ENCODE results near the gene GPR157.
"Not testable (repeated sequence)": the region's sequence is repeated elsewhere in the genome, so short reads cannot be mapped to it uniquely, and the experiment has no call there.

The GPR157 gene

DNA sequence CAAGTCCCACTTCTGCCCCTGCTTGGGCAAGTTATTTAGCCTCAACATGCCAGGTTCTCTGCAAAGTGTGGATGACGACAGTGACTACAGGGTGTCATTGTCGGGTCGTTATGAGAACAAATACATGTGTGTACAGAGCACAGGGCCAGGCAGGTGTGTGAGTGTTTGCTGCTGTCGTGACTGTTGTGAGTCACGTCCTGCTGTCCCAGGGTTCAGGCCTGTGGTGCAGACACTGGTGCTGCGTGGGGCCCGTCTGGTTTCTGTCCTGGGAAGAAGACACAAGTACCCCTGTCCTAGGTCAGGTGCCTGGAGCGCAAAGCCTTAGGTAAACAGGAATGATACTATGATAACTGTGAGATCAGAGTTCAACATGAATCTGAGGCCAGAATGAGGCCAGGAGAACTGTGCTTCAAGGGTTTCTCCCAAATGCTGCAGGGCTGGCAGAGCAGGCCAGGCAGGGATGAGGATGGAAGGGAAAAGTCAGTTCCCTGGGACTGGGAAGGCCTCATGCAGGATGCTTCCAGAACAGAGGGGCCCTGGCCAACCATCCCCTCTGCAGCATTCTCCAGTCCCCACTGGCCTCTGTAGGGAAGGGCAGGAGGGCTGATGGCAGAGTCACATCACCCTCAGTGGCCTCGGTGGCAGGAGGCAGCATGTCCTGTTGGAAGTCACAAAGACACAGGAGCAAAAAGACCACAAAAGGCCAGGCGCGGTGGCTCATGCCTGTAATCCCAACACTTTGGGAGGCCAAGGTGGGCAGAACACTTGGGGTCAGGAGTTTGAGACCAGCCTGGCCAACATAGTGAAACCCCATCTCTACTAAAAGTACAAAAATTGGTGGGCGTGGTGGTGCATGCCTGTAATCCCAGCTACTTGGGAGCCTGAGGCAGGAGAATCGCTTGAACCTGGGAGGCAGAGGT lies 15.7 kb downstream of the GPR157 start:
- no peak for DNase-seq

DNA sequence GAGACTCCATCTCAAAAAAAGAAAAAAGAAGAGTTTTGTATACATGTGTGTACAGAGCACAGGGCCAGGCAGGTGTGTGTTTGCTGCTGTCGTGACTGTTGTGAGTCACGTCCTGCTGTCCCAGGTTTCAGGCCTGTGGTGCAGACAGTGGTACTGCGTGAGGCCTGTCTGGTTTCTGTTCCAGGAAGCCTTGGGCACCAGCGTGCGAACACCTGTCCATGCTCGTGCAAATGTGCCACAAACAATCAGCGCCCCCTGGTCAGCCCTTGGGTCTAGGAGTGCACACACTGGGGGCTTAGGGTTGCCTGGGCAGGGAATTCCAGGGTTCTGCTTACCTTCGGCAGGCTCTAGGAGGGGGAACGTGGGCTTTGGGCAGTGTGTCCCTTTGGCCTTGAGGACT lies 16.9 kb downstream of the GPR157 start:
- DNase-seq = no peak

DNA sequence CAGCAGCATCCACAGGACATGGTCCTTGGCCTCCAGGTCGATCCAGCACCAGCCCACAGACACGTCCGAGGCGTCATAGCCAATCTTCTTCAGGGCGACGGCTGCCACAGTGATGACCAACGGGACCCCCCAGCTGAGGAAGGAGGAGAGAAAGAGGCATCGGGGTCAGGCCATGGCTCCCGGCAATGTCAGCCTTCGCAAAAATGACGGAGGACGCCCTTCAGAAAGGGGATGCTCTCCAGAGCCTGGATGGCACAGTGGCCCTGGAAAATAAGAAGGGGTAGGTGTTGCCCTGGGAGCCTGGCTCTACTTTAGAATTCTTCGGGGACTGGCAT lies 17.6 kb downstream of the GPR157 start:
- no peak for DNase-seq

DNA sequence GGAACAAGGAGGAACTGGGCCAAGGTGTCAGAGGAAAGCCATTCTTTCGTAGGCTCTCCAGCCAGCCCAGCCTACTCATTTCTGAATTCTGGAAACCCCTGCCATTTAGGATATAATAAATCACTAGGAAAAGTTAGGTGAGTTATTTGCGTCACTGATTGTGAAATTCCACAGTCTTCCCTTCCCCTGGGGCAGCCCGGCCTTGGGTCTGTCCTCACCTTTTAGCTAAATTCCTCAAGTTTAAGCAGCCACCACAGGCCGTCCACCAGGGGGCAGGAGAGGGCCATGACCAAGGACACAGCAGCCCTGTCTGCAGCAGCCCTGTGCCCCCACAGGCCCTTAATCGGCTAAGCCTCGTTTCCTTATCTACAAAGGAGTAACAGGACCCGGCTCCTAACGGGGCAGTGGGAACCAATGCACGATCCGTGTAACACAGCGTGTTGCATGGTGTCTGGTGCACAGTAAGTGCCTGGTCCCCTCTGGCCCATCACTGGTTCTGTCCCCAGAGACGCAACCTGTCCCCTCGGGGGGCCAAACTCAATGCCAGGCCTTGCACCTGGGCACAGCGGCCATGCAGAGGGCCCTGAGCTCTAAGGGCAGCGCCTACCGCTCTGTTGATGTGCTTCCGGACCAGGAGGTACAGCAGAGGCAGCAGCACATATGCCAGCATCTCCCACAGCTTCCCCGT lies 18.1 kb downstream of the GPR157 start:
- DNase-seq = peak; percentile 92

DNA sequence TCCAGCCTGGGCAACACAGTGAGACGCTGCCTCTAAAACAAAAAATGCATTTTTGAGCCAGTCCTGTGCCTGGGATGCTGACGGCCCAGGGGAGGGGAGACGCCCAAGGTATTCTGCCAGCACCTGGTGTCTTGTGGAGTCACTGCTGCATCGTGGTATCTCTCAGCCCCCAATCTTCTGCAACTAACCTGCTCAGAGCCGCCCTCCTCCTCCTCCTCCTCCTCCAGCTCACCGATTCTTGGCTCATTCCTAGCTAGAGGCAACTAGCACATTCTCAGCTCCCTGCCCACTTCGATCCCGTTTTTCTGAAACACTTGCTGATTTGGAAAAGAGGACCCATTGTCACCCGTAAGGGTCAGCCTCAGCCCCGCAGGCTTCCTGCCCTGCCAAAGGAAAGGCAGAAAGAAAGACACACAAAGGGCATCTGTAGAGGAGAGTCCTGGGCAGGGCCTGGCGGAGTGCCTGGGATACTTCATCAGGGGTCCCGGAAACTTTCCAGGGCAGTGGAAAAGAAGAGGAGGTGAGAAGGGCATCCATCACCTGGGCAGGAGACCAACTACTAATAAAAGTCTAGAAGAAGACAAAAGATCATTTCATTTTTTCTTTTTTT lies 20.7 kb downstream of the GPR157 start:
- DNase-seq = no peak

DNA sequence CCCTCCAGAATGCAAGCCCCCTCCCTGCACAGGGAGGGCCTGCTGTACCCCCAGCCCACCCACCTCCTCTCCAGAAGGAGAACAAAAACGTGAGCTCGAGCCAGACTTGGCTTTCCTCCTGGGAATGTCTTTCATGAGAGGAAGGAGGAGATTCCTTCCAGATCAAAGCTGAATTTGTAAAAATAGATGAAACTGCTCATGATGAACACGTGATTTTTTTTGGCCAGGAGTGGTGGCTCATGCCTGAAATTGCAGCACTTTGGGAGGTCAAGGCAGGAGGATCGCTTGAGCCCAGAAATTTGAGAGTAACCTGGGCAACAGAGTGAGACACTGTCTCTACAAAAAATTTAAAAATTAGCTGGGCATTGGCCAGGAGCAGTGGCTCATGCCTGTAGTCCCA lies 21.8 kb downstream of the GPR157 start:
- no peak for DNase-seq

DNA sequence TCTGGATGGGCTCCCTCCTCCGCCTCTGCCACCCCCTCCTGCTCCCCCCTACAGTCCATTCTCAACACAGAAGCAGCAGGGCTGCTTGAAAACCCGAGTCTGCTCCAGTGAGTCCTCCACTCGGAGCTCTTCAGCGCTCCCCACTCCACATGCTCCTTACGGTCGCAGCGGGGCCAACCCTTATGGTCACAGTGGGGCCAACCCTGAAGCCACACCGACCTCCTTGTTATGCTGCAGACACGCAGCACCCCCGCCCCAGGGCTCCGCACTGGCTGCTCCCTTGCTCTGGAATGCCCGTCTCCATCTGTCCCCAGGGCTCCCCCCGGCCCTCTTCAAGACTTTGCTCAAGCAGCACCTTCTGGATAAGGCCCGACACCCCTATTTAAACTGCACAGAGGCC lies 22.6 kb downstream of the GPR157 start:
- no peak for DNase-seq

DNA sequence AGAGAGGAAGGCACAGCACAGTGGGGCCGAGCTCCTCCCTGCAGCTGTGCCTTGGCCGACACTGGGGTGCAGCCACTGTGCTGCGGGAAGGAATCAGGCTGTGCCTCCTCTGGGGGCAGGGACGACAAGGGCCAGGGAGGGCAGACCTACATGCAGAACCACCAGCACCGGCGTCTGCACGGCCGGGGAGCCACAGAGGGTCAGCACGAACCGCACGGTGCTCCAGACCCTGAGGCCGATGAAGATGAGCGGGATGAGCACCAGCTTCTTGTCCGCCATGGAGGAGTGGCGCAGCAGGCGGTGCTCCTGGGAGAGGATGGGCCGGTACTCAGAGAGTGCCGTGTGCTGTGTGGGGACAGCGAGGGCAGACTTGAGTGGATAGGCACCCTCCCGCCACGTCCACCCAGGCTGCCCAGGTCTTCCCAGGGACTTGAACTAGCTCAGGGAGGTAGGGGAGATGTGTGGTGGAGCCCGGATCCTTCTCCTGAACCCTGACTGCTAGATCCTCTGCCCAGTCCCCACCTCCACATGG lies 23.5 kb downstream of the GPR157 start:
- no peak for DNase-seq

DNA sequence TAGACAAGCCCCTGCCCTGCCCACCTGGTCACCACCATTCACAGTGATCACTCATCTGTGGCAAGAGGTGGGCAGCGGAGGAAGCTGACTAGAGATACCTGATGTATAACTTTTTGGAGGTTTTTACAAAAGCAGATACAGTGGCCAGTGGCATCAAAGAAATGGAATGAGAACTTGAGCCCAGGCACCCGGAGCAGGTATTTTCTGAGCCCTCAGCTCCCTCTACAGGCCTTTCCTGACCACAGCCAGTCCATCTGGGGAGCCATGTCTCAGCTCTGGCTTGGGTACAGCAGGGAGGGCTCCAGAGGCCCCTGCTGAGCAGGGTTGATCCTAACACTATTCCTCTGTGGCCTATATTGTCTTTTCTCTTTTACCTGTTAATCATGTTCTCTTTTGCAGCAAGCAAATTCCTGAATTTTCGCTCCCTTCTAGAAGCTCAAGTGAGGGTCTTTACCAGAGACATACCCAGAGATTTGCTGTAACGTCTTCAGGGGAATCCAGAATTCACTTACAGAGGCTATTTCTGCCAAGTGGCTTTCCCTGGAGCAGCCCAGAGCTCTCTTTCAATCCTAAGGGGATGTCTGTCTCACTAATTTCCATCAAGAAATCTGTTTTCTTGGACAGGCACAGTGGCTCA lies 27.3 kb downstream of the GPR157 start:
- DNase-seq = peak; percentile 56

DNA sequence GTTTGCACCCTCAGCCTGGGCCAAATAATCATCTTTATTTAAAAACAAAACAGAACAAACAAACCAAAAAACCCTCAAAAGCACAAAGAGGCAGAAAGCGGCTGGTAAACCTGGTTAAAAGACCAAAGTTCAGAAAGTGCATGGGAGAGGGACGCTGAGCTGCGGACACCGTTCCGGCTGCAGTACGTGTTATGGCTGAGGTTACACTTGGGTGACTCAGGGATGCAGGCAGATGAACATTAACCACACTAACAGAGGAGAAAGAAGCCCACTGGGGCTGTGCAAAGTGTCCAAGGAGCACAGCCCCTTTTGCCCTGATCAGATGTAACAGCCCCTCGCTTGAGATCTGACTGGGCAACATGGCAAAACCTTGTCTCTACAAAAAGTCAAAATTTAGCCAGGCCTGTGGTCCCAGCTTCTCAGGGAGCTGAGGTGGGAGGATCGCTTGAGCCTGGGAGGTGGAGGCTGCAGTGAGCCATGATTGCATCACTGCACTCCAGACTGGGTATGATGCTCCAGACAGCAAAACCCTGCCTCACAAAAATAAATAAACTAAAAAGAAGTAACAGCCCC lies 28.3 kb downstream of the GPR157 start:
- no peak for DNase-seq

DNA sequence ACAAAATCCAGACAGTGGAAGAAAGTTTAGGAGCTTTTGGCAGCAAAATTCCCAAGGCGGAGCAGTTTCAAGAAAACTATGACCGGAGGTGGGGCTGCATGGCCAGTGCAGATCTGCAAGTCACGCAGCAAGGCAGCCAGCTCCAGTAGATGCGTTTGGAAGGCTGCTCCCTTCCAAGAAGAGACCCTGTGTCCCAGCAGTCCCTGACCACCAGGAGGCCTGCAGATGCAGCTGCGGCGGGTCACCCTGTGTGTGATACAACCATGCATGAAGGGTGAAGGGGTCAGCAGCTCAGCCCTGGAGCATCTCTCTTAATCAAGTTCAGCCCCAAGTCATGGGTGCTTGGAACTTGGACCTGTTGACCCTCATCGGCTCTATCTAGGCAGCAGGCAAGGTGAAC lies 29.3 kb downstream of the GPR157 start:
- no peak for DNase-seq

DNA sequence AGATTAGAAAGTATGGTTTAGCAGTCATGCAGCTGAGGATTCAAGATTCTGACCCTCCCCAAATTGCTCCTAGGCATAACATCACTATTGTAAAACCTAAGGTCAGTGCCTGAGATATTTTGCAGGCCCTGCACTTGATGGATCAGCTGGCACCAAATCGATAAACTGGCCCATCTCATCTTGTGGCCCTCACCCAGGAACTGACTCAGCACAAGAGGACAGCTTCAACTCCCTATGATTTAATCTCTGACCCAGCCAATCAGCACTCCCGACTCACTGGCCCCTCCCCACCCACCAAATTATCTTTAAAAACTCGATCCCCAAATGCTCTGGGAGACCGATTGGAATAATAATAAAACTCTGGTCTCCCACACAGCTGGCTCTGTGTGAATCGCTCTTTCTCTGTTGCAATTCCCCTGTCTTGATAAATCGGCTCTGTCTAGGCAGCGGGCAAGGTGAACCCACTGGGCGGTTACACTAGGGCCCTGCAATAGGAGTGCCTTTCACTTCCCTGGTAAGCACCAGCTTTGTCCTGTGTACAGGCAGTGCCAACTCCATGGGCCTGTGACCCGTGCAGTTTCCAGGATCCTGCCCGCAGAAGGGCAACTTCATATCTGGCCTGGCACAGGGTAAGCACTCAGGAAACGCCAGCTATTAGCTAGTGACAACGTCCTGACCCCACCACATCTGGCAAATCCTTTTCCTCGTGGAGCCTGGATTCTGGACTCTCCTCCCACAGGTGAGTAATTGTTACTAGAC lies 30.8 kb downstream of the GPR157 start:
- no peak for DNase-seq

DNA sequence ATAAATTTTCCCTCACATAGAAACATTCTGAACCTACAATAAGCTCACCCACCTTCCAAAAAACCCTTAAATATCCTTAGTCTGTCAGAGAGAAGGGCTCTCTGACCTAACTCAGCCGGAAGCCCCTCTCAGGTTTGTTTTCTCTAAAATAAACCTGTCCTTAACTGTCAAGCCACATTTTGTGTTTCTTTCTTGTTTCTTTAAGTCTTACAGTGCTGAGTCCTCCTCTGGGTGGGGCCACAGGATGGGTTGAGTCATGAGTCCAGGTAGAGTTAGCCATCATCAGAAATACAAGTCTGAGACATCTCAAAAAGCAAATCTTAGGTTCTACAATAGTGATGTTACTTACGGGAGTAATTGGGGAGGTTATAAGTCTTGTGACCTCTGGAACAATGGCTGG lies 33.1 kb downstream of the GPR157 start:
- no peak for DNase-seq

DNA sequence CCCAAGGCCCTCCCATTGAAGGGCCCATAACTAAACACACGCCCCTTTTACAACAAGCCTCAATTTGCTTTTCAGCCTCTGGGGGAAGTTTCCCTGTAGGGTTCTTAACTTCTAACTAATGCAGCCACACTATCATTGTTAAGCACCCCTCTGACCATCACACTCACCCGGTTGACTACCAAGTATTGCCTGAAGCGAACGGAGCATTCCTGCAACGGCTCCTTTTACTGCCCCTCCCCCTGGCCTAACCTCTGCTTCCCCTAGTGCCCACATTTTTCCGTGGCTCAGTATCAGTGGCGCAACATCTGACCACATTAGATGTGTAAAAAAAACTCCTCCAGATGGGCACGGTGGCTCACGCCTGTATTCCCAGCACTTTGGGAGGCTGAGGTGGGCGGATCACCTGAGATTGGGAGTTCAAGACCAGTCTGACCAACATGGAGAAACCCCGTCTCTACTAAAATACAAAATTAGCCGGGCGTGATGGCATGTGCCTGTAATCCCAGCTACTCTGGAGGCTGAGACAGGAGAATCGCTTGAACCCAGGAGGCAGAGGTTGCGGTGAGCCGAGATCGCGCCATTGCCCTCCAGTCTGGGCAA lies 34.8 kb downstream of the GPR157 start:
- not testable (repeated sequence) for DNase-seq

DNA sequence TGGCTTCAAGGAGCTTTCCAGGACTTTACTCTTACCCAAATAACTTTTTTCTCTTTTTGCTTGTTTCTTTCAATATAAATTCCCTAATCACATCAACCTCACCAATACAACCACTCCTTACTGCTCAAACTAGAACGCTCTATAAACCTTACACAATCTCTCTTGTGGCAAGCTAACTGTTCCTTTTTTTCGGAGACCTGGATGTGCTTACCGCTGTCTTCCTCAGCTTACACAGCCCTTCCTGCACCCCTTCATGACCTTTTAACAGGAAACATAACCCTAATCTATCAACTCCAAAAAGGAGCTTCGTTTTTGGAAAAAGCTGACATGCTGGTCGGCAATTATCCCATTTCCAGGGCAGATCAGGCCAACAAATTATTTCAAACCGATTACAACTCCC lies 35.3 kb downstream of the GPR157 start:
- no peak for DNase-seq

DNA sequence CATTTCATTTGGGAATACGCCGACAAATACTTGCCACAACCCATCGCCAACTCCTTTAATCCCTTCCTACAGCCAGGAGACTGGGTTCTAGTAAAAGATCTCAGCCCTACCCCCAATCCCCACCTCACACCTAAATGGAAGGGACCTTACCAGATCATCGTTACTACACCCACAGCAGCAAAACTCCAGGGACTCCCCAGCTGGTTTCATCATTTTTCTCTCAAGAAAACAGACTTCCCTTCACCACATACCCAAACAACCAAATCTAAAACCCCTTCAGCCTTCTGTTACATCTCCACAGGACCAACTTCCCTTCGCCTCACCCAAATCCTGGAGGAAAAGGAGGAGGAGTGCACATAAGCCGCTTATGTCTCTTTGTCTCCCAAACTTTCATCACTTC lies 35.8 kb downstream of the GPR157 start:
- DNase-seq = no peak

DNA sequence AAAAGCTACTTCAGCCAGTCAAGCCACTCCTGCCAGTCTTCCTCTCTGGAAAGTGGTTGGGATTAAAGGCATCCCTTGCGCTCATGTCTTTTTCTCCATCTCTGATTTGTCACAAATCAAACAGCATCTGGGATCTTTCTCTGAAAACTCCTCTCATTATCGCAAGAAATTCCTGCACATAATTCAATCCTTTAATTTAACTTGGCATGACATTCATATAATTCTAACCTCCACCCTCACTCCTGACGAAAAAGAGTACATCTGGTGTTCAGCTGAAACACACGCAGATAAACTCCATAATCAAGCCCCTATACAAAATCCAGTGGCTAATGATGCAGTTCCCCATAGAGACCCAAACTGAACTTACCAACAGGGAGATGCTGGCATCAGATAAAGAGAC lies 40.1 kb downstream of the GPR157 start:
- no peak for DNase-seq

DNA sequence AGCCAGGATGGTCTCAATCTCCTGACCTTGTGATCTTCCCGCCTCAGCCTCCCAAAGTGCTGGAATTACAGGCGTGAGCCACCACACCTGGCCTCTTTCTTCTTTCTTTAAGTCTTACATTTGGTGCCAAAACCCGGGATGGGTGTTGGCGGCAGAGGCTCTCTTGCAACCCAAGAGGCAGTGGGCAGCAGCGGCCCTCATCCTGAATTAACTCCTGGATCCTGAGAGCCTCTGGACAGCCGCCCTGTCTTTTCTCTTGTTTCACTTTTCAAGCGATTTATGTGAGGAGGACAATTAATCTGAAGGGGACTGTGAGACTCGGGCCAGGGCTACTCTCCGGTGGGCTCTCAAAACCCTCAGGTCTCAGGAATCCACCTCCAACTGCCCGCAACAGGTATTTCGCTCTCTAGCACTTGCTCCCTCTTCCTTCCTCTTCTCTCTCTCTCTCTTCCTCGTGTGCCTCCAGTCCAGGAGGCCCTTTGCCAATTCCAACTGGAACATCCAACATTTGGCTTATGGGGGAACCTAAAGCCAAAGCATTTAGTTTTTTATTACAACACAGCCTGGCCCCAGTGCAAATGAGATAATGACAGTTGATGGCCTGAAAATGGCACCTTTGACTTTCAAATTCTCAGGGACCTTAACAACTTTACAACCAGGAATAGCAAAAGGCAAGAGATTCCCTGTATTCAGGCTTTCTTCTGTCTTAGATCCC lies 41.3 kb downstream of the GPR157 start:
- DNase-seq = no peak

DNA sequence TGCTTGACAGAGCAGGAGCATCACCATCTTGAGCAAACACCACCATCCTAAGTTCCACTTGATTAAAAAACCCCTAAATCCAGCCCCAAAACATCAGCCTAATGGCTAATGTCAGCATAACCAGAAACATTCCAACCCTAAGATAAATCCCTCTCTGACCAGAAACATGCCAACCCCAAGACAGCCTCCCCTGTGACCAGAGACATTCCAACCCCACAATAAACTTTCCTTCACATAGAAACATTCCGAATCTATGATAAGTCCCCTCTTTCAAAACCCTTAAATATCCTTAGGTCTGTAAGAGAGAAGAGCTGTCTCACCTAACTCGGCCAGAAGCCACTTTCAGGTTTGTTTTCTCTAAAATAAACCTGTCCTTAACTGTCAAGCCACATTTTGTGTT lies 42.1 kb downstream of the GPR157 start:
- DNase-seq = no peak

DNA sequence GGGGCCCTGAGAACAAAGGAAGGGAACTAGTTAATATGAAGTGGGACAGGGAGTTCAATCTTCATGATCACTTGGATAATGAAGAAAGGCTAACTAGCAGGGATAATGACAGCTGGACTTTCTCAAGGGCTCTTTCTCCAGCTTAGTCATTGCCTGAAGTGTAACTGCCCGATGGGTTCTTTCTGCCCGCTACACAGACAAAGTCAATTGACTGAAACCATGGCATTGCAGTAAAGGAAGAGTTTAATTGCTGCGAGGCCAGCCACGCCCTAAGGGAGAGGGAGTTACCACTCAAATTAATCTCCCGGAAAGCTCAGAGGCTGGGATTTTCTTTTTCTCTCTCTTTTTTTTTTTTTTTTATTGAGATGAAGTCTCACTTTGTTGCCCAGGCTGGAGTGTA lies 42.9 kb downstream of the GPR157 start:
- no peak for DNase-seq

DNA sequence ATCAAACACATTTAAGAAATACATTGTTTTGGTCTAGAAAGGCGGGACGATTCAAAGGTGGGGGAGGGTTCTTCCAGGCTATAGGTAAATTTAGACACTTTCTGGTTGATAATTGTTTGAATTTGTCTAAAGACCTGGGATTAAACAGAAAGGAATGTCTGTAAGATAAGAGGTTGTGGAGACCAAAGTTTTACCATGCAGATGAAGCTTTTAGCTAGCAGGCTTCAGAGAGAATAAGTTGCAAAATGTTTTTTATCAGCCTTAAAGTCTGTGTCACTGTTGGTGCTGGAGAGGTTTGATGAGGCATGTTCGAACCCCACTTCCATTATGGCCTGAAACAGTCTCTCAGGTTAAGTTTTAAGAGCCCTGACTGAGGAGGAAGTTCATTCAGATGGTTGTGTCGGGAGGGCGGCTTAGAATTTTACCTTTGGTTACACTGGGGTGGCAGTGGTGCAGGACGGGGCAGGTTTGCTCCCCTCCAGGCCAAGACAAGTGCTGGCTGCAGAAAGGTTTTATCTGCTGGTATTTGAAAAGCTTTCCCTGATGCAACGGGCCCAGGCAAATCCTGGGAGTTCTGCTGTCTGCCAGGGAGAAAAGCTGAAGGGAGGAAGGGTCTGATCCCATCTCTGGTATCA lies 43.5 kb downstream of the GPR157 start:
- no peak for DNase-seq
